ENCODE data around the gene KRT2. TPM values are rescaled to one million over a fixed set of nuclear protein-coding genes. Genes with fewer than 3 reads are reported as not detected.
"Not testable (repeated sequence)": the region's sequence is repeated elsewhere in the genome, so short reads cannot be mapped to it uniquely, and the experiment has no call there.

The KRT2 gene
- polyA plus RNA-seq, 2 of the 4 experiments (the other 2 are of a cell fraction), result 0.09 TPM; not detected in 1

DNA sequence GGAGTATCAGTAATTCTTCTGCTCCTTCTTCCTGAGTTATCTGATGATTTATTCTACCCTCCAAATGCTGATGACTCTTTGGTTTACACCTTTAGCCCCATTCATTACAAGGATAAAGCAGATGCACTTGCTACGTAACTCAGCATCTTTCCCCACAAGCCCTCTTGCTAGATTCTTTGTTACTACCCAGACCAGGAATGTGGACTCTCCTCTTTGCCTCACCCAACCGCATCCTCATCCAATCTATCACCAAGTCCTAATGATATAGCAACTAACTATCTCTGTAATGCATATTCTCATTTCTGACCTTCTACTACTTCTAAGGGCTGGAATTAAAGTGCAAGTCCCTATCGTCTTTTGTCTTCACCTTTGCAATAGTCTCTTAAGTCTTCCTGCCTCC lies 18.9 kb upstream of the KRT2 start (continued):
- no peak for TF ChIP-seq CBX8 (IDR thresholded peaks at IDR 0.05)

DNA sequence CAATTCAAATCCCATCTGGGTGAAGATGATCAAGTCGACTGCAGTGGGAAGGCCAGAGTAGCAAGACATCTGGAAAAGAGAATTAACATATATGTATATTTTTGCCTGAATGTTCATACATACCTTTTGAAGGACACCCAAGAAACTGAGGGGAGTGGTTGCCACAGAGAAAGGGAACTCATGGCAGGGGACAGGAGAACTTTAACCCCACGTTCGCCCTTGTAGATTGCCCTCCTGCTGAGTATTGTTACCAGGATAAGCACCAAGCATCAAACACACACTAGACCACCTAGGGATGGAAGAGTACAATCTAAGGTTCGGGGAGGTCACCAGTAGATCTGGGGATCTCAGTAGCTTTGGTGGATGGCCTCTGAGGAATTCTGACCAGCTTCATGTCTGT lies 18.5 kb upstream of the KRT2 start:
- FAIRE-seq (no peak), ATAC-seq (no peak), DNase-seq (ENCODE audit: low read depth in 1 of 2, low spot score in 1 of 2) (no peak)
- ChIA-PET CTCF (interaction anchor here (1.4 kb wide), 1 partner anchor 12 kb away, joined by 4 read pairs; no protein-coding TSS in a partner anchor), POLR2A (no interaction called here)
- TF ChIP-seq REST (IDR thresholded peaks at IDR 0.05) (no peak), CBX2 (IDR thresholded peaks at IDR 0.05; ENCODE audit: borderline replicate concordance, low read depth) (no peak), PHF8 (IDR thresholded peaks at IDR 0.05; ENCODE audit: borderline replicate concordance, low read depth) (no peak), FOSB (CRISPR knock-in tag; IDR thresholded peaks at IDR 0.05) (no peak), MAFK (IDR thresholded peaks at IDR 0.05; ENCODE audit: partially characterized antibody) (no peak), EHF (CRISPR knock-in tag; IDR thresholded peaks at IDR 0.05) (no peak), POLR2A (IDR thresholded peaks at IDR 0.05; ENCODE audit: low read length) (no peak), HOXA7 (CRISPR knock-in tag; IDR thresholded peaks at IDR 0.05) (no peak), SMC3 (IDR thresholded peaks at IDR 0.05) (no peak), CHD4 (IDR thresholded peaks at IDR 0.05; ENCODE audit: borderline replicate concordance) (no peak), NR3C1 (IDR thresholded peaks at IDR 0.05) (no peak), NFE2L2 (conservative IDR thresholded peaks at IDR 0.05; ENCODE audit: low read length) (no peak)
- Histone ChIP-seq H3K27ac (no peak overlapping the region), H3K4me2 (no peak overlapping the region), H3K4me1 (no peaks in the 10 kb centered on the region; the same call in 2 of the 3 replicates), H3K4me3 (no peak overlapping the region), H3K9me3 (no peaks in the 10 kb centered on the region)
- 59% methylated on average over 4 of the region's 4 CpGs for WGBS (ENCODE audit: missing lambda C conversion rate)

- CTCF ChIA-PET, result interaction anchor here (1.4 kb wide), 1 partner anchor 13 kb away, joined by 4 read pairs; no protein-coding TSS in a partner anchor
- 93% methylated on average over 3 of the region's 3 CpGs for WGBS (ENCODE audit: missing lambda C conversion rate)
- FAIRE-seq; H3K4me1 ChIP-seq; H3K9me3 ChIP-seq; DNase-seq (ENCODE audit: low read depth in 1 of 2, low spot score in 1 of 2); POLR2A ChIA-PET; H3K4me3 ChIP-seq; ATAC-seq; H3K4me2 ChIP-seq; H3K27ac ChIP-seq: not testable (repeated sequence)
Measured at GRCh38 chr12:52669941-52670340, 17.9 kb upstream of the KRT2 start.

DNA sequence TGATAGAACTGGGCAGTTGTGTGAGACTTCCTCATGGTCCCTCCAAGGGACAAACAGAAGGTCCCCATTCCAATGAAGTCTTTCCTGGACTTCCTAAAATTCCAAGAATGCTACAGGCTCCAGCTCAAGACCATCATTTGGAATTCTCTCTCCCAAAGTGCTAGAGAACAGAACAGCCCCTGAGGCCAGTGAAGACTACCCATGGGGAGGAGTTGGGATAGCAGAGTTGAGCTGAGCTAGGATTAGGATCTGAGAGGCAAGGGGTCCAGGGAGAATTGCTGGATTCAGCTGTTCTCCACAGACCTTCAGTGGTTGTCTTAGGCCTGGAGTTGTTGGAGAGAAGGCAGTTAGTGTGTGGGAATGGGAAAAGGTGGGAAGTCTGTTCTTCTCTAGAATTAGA lies 17.4 kb upstream of the KRT2 start:
- Histone ChIP-seq H3K4me1 (no peaks in the 10 kb centered on the region; the same call in 2 of the 3 replicates), H3K27ac (no peak overlapping the region), H3K9me3 (no peaks in the 10 kb centered on the region), H3K4me2 (no peak overlapping the region), H3K4me3 (no peak overlapping the region)
- TF ChIP-seq ESRRA (IDR thresholded peaks at IDR 0.05; ENCODE audit: borderline replicate concordance, low read length) (no peak), MYC (IDR thresholded peaks at IDR 0.05; ENCODE audit: borderline replicate concordance, low read length) (no peak), EHMT2 (IDR thresholded peaks at IDR 0.05; ENCODE audit: low read depth) (no peak)
- TF ChIP-seq, protein P1, sequence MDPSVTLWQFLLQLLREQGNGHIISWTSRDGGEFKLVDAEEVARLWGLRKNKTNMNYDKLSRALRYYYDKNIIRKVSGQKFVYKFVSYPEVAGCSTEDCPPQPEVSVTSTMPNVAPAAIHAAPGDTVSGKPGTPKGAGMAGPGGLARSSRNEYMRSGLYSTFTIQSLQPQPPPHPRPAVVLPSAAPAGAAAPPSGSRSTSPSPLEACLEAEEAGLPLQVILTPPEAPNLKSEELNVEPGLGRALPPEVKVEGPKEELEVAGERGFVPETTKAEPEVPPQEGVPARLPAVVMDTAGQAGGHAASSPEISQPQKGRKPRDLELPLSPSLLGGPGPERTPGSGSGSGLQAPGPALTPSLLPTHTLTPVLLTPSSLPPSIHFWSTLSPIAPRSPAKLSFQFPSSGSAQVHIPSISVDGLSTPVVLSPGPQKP (IDR thresholded peaks at IDR 0.05; ENCODE audit: low read depth, low read length), result no peak
- DNase-seq (ENCODE audit: low read depth in 1 of 2, low spot score in 1 of 2), result no peak
- no peak for FAIRE-seq
- ChIA-PET CTCF (no interaction called here), POLR2A (no interaction called here)
- no peak for ATAC-seq
